ENCODE results near the gene PKNOX2.
A peak's percentile ranks its signal among the peaks of the same experiment; 100 is the strongest.

Gene PKNOX2

GRCh38 chr11:125422681-125423080, 258.1 kb downstream of the PKNOX2 start:
- no peak for DNase-seq

GRCh38 chr11:125423247-125423849, 258.8 kb downstream of the PKNOX2 start:
- DNase-seq, result no peak

DNA sequence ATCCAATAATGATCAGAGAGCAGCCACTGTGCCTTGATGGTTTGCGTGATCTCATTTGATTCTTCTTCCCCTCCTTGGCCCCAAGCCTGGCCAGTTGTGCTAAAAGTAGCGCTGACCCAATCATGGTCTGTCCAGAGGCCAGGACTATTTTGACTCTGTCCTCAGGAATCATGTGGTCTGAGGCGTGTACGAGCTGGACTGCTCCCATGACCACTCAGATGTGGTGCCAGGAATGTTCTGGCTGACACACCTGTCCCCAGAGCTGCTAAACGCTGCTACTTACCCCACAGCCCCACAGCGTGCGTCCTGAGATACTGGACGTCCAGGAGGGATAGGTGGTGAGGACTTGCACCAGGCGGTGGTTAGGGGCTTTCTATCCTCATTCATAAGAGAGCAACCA, 261.1 kb downstream of the PKNOX2 start:
- no peak for DNase-seq

DNA sequence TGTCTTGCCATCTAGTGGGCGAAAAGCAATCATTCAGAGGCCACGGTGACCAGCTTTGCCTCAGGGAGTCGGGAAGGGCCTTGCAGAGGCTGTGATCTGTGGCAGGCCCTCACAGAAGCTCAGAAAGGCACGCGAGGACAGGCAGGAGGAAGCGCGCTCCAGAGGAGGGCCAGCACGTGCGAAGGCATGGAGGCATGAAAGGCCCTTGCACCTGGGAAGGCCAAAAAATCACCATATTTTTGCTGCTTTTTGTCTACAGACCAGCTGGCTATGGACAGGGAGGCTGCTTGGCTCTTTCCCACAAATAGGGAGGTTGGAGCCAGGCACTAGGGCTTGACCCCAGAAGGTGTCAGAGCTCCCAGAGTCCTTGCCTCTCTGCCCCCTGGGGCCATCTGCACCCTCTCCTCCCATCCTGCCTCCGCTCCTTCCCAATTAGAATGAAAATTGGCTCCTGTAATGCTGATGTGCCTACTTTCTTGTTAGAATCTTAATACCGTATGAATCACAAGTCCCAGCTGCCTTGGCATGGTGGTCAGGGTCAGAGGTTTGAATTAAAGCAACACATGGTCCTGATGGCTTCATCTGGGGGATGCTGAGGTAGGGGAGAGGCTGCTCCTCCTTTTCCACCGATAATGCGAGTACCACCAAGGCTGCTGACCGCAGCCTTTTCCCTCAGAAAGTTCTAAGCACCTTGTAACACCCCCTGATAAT, 262.4 kb downstream of the PKNOX2 start:
- DNase-seq, result no peak

GRCh38 chr11:125428486-125429173, 264.1 kb downstream of the PKNOX2 start:
- no peak for DNase-seq

DNA sequence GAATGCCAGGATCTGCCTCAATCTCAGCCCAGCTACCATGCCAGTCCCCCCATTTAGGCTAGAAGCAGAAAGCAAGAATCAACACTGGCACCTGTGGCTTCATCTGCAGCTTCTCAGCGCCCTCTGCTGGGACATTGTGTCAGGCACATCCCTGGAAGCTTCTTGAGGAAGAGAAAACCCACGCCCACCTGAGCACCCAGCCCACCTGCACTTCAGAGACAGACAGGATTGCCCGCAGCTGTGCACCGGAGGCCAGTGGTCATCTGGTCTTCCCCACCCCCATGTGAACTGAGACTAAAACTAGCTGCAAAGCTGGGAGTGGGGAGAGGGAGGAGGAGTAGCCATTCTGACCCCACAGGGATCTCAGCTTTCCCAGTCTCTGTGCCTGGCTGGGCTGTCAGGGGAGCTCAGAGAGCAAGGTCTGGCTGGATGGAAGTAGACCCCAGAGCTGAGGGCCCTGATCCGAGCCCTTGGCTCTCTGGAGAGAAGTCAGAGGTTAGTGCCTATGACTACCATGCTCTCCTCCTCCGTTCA, 264.7 kb downstream of the PKNOX2 start:
- DNase-seq, result peak; percentile 46 to 48

DNA sequence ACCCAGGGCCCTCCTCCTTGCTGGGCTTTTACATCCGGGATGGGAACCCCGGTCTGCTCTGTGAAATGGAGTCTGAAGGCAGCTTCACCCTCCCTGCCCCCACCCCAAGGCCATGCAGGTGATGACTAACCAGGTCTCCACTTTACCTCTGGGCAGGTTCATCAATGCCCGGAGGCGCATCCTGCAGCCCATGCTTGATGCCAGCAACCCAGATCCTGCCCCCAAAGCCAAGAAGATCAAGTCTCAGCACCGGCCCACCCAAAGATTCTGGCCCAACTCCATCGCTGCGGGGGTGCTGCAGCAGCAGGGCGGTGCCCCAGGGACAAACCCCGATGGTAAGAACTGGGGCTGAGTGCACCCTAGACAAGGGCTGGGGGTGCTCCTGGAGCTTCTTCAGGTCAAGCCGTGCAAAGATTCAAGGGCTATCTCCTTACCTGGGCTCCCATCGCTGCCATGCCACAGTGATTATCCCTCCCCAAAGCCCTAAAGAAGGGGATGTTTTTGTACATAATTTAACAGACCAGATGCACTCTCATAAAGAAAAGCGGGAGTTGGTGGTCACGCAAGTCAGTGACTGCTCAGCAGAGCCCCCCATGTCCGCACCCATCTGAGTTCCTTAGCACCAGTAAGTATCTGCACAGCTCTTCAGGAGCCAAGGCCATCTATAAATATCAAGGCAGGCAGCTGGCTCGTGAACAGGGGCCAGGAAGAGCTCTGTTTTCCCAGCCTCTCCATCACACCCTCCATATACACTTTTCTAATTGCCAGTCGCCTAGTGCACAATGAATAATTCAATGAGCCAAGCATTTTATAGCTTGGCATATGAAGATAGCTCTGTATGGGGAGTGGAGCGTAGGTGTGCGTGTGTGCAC, 265.5 kb downstream of the PKNOX2 start:
- DNase-seq, result no peak

GRCh38 chr11:125431009-125431408, 266.5 kb downstream of the PKNOX2 start:
- no peak for DNase-seq

- no peak for DNase-seq
Observed at GRCh38 chr11:125431481-125431880, 266.9 kb downstream of the PKNOX2 start.

DNA sequence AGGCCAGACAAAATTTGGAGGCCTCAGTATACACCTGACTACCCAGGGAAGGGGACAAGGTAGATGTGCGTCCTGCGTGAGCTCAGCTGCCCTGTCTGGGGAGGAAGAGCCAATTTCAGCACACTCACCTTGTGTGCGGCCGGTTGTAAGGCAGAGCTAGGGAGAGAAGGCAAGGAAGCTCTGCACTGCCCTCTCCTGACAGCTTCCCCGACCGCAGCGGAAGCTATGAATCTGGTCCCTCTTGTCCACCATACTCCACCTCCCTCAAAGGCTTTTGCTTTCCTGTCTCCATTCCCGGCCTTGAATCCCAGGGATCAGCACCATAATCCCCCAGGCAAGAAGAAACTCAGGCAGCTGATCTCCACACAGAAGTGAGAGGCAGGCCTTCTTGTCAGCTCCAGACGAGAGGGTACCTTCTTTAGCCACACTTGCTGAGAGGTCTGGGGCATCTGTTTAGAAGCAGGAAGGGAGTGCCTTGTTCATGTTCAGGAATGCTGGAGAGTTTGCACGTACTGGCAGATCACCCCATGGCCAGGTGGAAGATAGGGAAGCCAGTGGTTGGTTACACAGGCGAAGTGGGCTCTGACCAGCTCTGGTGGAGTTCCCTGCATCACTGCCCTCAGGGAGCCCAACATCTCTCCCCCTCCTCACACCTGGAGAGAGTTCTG, 269.0 kb downstream of the PKNOX2 start:
- peak in 1 of 2 experiments; percentile 26 for DNase-seq

- DNase-seq, result no peak
Observed at GRCh38 chr11:125435461-125436238, 271.1 kb downstream of the PKNOX2 start.

DNA sequence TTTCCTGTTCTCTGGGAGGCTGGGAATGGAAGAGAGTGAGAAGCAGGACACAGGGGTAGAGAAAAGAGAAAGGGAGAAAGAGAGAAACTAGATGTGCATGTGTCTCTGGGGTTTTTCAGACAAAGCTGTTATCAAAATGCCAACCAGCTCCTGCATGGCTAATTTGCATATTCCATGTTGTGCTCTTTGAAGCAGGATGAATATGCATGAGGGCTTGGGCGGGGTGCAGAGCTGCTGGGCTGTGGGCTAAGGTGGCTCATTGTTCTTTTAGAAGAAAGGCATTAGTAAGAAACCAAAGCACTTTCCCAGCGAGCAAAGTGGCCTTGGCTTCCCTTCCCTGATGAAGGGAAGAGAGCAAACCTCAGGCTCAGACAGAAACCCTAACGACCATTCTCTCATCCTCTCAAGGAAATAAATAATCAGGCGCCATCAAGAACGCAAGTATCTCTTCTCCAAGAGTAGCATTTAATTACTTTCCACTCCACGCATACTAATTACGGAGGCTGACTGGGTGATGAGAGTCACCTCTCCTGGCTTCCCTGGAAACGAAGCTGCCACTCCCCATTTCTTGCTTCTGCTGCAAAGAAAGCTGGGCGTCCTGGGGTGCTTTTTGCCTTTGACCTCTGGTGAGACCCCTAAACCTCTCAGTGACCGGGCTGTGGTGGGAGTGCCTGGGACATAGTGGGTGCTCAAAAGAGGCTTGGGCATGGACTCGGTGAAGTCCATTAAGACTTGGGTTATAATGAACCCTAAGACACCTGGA, 277.3 kb downstream of the PKNOX2 start:
- DNase-seq, result no peak

DNA sequence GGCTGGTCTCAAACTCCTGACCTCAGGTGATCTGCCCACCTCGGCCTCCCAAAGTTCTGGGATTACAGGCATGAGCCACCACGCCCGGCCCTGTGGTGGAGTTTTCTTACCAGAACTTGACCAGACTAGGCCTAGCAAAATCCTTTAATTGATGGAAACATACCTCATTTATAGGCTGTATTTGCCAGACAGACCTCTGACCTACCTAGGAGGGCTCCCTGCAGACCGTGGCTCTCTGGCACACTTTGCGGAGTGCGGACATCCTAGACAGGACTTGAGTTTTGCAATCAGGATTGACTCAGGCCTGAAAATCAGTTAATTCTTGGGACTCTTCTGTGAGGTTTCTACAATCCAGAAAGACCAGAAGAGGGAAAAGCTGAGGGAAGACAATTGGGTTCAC, 278.4 kb downstream of the PKNOX2 start:
- no peak for DNase-seq

GRCh38 chr11:125443767-125444311, 279.3 kb downstream of the PKNOX2 start:
- no peak for DNase-seq

- DNase-seq, result no peak
Observed at GRCh38 chr11:125445731-125446130, 281.2 kb downstream of the PKNOX2 start.

DNA sequence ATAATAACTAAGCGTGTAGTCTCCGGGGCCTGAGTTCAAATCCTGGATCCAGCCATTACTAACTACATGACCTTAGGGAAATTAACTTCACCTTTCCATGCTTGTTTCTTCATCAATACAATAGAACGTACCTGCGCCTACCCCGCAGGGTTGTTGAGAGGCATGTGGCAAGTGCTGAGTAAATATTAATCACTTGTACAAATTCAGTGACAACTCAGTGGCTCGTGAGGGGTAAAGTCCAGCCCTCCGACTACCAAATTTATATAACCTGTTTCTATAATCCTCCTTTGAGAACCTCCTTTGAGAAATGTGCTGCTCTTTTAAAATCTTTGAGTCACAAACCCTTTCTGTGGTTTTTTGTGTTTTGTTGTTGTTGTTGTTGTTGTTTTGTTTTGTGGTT, 281.7 kb downstream of the PKNOX2 start:
- no peak for DNase-seq

GRCh38 chr11:125447721-125448120, 283.2 kb downstream of the PKNOX2 start:
- DNase-seq, result no peak

GRCh38 chr11:125448136-125448535, 283.6 kb downstream of the PKNOX2 start:
- no peak for DNase-seq

GRCh38 chr11:125449565-125449964, 285.0 kb downstream of the PKNOX2 start:
- no peak for DNase-seq

- no peak for DNase-seq
Observed at GRCh38 chr11:125451400-125452124, 287.0 kb downstream of the PKNOX2 start.
